Astrocyte (in vitro differentiated cells and primary cell): Measurements from ENCODE around the gene RPAP2.

ENCODE experiments used
- CTCF ChIP-seq: IDR thresholded peaks from 2 replicates; pipeline ENCODE4 v1.5.1; 2011; ENCODE audit warnings: low read depth, mild to moderate bottlenecking, inconsistent platforms, low read length, moderate library complexity; ENCODE audit not compliant: insufficient read depth
- EZH2 ChIP-seq: IDR thresholded peaks from 2 replicates; pipeline ENCODE4 v1.6.1; 2012; ENCODE audit warnings: mild to moderate bottlenecking, low read length, inconsistent platforms; ENCODE audit not compliant: insufficient read depth

- TF ChIP-seq CTCF, result no peak
- TF ChIP-seq EZH2, result no peak
Measured at GRCh38 chr1:92365378-92366039, 66.7 kb downstream of the RPAP2 start.
